Hematopoietic multipotent progenitor cell treated with erythropoietin and hydrocortisone succinate and interleukin-3 and kit ligand, for 6 days (in vitro differentiated cells): ENCODE results near the gene ECT2.
"Not testable (repeated sequence)": the region's sequence is repeated elsewhere in the genome, so short reads cannot be mapped to it uniquely, and the experiment has no call there.

Experiments used
- DNase-seq: peaks from one replicate; pipeline ENCODE4 v3.0.0-alpha.2; 2015

Gene ECT2

DNA sequence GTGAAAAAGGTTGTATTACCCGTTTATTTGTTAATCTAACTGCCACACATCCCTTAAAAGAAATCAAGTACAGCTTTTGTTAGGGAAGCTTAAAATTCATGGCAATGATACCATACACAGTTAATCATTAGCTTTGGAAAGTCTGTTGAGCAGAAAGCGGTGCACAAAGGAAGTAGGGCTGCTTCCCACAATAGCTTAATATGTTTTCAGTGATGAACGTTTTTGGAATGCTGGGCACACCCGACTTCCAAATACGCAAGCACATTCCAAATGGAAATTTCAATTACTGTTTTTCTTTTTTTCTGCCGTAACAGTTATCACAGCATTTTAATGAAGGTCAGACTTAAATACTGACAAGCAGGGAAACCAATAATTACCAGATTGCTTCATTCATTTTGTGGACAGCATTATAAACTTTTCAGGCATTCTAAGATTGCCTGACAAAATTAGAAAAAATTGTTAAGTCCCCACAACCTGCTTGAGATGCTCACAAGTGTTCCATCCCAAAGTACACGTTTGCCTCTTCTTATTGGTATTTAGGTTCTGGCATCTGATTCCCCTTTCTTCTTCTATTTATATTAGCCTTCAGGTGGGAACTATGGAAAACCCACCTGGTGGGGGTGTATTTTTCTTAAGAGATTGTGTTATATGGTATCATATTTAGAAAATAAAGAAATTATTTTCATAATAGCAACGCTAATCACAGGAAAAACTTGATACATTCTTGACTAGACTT lies 1.1 kb upstream of the ECT2 start:
- DNase-seq: no peak

- DNase-seq: no peak
Measured at GRCh38 chr3:172750069-172750367, 508 bp upstream of the ECT2 start.

DNA sequence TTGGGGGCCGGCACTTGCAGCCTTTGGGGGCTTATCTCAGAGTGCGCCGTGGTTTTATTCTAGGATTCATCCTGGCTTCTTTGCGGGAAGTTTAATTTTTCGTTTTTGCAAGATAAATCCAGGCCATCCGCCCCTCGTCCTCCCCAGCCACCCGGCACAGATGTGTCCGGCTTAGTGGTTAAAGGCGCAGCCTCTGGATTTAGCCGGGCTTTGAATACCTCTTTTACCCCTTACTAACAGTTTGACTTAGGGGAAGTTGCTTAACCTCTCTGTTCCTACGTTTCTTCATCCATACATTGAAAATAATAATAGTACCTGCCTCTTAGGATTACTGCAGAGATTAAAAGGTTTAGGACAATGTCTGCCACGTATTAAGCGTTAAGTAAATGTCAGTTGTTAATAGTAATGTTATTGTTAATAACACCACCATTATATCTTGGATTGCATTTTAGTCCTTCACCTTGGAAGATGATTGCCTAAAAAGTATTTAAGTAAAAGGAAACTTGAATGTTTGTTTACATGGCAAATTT lies 714 bp downstream of the ECT2 start:
- DNase-seq: peak; percentile 63

DNA sequence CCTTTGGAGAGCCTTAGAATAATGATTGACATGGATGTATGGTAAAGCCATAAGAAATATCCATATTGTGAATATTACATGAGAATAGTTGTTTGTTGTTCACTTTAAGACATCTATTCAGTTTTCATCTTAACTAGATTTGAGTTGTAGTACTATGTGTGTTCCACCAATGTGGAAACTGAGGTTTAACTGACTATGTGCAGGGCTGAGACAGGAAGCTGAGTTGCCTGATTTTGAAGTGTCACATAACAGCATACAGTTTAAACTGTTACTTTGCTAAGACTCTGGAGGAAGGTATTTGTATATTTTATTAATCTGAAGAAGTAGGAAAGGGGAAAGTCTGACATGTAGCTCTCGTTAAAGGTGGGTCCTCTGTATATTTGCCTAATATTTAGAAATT lies 2.1 kb downstream of the ECT2 start:
- DNase-seq: no peak

DNA sequence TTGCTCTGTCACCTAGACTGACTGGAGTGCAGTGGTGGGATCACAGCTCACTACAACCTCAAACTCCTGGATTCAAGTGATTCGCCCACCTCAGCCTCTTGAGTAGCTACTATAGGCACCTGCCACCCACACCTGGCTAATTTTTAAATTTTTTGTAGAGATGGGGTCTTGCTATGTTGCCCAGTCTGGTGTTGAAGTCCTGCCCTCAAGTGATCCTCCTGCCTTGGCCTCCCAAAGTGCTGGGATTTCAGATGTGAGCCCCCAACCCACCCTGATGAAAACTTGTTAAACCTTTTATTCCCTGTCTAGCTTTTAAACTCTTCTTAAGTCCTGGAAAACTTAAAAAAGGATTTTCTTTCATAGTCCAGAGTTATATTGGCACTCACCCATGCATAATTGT lies 2.6 kb downstream of the ECT2 start:
- no peak for DNase-seq

DNA sequence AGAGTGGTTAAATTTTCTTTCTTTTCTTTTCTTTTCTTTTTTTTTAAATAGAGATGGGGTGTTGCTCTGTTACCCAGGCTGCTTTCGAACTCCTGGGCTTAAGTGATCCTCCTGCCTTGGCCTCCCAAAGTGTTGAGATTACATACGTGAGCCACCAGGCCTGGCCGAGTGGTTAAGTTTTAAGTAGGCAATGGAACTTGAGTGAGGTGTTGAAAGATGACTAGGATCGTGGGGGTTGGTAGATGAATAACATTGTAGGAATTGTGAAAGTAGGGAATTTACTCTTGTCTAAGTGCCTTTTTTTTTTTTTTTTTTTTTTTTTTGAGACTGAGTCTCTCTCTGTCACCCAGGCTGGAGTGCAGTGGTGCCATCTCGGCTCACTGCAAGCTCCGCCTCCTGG lies 9.9 kb downstream of the ECT2 start:
- DNase-seq: not testable (repeated sequence)

DNA sequence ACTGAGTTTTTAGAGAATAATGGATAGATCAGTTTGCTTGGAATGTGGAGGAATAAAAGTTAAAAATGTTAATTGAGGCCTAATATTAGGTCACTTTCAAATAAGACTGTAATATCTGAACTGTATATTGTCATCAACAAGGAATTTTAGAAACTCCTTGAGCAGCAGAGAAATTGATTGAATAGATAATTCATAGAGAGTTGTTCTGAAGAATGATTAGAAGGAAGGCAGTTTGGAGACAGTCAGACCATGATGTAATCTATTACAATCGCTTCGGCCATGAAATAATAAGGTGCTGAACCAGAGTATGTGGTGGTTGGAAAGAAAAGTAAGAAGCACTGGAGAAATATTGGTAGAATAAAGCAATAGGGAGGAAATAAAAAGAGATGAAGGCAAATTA lies 15.7 kb downstream of the ECT2 start:
- no peak for DNase-seq

GRCh38 chr3:172766718-172767405 lies 16.3 kb downstream of the ECT2 start:
- DNase-seq: no peak

DNA sequence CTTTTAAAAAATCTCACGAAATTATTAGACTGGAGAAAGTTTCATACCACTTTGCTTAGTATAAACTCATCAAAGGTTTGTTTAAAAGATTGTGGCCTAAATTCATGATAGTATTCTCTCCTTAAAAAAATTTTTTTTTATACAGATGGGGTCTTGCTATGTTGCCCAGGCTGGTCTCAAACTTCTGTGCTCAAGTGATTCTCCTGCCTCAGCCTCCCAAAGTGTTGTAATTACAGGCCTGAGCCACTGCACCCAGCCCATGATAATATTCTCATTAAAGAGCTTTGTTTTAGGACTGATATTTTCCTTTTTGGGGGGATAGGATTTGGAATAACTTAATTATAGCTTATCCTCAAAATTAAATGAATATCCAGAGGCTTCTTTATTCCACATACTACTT lies 19.9 kb downstream of the ECT2 start:
- DNase-seq: no peak

- DNase-seq: no peak
Measured at GRCh38 chr3:172771672-172772071, 21.1 kb downstream of the ECT2 start.

DNA sequence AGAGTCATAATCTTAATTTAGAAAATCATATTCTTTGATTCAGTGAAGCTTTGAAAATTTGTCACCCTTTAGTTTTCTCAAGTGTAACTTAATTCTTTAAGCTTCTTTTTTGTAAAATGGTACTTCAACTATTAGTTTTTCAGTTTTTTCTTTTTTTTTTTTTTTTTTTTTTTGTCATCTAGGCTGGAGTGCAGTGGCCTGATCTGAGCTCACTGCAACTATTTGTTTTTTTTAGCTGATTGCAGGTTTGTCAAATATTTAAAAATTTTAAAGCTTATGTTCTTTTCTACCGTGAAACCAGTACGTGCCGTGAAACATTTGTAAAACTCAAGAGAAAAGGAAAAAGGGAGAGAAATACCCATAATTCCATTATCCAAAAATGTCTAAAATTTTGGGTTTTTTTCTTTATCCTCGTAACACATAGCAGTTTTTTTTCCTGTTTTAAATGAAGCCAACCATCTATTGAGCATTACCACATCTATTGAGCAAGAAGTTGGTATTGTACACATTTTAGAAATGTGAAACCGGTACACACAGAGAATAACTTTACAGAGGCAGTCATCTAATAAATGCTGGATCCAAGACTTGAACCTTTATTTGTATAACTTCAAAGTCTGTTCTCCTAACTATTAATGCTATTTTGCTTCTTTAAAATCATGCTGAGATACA lies 25.7 kb downstream of the ECT2 start:
- no peak for DNase-seq

GRCh38 chr3:172777901-172778300 lies 27.4 kb downstream of the ECT2 start:
- DNase-seq: no peak

GRCh38 chr3:172782235-172782634 lies 31.7 kb downstream of the ECT2 start:
- peak; percentile 5 for DNase-seq

GRCh38 chr3:172786036-172786435 lies 35.5 kb downstream of the ECT2 start:
- DNase-seq: no peak

DNA sequence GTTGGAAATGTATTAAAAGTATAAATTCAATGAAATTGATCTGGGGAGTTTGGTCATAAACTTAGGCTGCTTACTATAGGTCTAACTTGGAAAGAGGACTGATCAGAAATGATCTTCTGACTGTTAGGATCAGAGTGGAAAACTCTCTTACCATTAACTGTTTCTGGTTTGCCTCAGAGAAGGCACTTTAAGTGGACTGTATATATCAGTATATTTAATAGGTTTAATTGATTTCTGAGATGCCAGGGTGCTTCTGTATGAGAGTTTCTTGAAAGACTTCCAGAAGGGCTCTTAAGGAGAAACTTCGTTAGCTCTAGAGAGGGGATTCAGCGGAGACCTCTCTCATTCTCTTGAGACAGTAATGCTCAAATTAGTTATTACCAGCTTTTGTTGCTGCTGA lies 36.5 kb downstream of the ECT2 start:
- DNase-seq: no peak

DNA sequence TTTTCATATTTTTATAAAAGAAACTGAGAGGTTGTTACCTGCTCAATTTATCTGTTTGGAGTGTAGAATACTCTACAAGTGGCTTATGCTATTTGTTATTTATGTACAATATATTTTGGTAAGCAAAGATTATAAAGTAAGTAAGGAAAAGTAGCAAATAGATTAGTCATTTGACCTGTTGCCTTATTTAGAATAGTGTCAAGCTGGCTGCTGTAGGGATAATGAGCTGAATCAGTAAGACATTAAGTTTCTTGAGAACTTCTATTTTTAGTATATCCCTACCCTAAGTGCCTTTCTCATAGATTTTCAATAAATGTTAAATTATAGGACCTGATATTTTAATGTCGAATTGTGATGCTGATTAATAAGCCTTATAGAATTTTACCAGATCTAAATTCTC lies 37.2 kb downstream of the ECT2 start:
- DNase-seq: no peak

DNA sequence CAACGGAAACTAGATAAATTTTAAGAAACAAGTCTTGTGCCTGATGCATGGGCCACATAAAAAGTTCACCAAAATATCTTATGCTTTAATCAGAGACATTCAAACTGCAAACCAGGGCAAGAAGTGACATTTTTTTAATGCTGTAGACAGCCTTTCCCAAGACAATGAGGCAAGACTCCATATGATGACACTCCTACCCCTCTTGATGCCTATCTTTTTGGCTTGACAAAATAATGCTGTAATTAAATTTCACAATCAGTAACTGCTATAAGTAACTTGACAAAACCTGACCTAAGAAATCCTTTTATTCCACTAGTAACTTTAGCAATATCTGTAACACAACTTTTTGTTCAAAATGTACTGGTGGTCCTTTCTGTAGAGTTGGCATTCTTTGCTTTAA lies 48.7 kb downstream of the ECT2 start:
- DNase-seq: peak; percentile 58

GRCh38 chr3:172800156-172800555 lies 49.6 kb downstream of the ECT2 start:
- no peak for DNase-seq

- no peak for DNase-seq
Measured at GRCh38 chr3:172803489-172803888, 53.0 kb downstream of the ECT2 start.

DNA sequence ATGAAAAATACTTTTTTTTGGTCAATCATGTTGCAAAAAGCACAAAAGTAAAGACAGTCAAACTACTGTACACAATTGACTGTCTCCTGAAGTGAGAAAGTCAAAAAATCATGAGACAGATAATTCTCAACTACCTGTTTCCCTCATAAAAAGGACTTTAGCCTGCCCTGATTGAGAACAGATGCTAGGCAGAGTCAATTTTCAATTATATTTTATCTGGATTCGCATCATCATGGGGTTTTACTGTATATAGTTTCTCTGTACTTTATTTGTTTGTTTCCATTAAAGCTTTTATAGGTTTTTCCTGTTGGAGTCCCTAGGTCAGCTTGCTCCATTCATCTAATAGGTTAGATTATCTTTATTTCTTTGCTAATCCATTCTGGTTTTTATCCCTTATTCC lies 53.8 kb downstream of the ECT2 start:
- DNase-seq: no peak

GRCh38 chr3:172808969-172809546 lies 58.5 kb downstream of the ECT2 start:
- peak; percentile 81 for DNase-seq

GRCh38 chr3:172811099-172811498 lies 60.6 kb downstream of the ECT2 start:
- no peak for DNase-seq

- no peak for DNase-seq
Measured at GRCh38 chr3:172813462-172813861, 62.9 kb downstream of the ECT2 start.

- DNase-seq: no peak
Measured at GRCh38 chr3:172814738-172815137, 64.2 kb downstream of the ECT2 start.
